ENCODE results near the gene ATP5IF1.

The ATP5IF1 gene

GRCh38 chr1:28247612-28248272 is 11.8 kb downstream of the ATP5IF1 start:
- TF ChIP-seq EZH2phosphoT487 (IDR thresholded peaks at IDR 0.05; ENCODE audit: low read length) (no peak), EZH2 (optimal IDR thresholded peaks at IDR 0.05; ENCODE audit: low read depth, low read length) (no peak)
- TF ChIP-seq, protein P1, sequence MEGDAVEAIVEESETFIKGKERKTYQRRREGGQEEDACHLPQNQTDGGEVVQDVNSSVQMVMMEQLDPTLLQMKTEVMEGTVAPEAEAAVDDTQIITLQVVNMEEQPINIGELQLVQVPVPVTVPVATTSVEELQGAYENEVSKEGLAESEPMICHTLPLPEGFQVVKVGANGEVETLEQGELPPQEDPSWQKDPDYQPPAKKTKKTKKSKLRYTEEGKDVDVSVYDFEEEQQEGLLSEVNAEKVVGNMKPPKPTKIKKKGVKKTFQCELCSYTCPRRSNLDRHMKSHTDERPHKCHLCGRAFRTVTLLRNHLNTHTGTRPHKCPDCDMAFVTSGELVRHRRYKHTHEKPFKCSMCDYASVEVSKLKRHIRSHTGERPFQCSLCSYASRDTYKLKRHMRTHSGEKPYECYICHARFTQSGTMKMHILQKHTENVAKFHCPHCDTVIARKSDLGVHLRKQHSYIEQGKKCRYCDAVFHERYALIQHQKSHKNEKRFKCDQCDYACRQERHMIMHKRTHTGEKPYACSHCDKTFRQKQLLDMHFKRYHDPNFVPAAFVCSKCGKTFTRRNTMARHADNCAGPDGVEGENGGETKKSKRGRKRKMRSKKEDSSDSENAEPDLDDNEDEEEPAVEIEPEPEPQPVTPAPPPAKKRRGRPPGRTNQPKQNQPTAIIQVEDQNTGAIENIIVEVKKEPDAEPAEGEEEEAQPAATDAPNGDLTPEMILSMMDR (IDR thresholded peaks at IDR 0.05; ENCODE audit: low read length) = no peak
- Histone ChIP-seq H3K4me2 (ENCODE audit: low read depth, low read length) (peak overlapping the region; percentile 85), H3K27ac (ENCODE audit: low read length) (peak overlapping the region; percentile 89), H2AFZ (ENCODE audit: low read length) (peak overlapping the region; percentile 83), H3K9me3 (replicated peaks; ENCODE audit: insufficient read depth, low read length) (no peaks in the 10 kb centered on the region), H3K4me1 (ENCODE audit: low read length) (peaks cover 46% of the 10 kb centered on the region), H3K4me3 (ENCODE audit: low read length) (peak overlapping the region; percentile 47), H3K9ac (ENCODE audit: low read length) (peak overlapping the region; percentile 67), H3K9me2 (replicated peaks; ENCODE audit: insufficient read depth, low read length) (no peaks in the 10 kb centered on the region), H3K36me3 (replicated peaks; ENCODE audit: insufficient read depth, low read length) (no peaks in the 10 kb centered on the region), H4K20me1 (ENCODE audit: insufficient read depth, low read length) (no peaks in the 10 kb centered on the region), H3K79me2 (ENCODE audit: low read length) (no peaks in the 10 kb centered on the region), H3K27me3 (replicated peaks; ENCODE audit: insufficient read depth, low read length) (no peaks in the 10 kb centered on the region), H3F3A (ENCODE audit: insufficient read depth, low read length) (peaks cover 60% of the 10 kb centered on the region)
- no peak for DNase-seq

GRCh38 chr1:28248273-28249012 is 12.5 kb downstream of the ATP5IF1 start:
- Histone ChIP-seq H3K4me2 (ENCODE audit: low read depth, low read length) (peak overlapping the region; percentile 85), H3K9me3 (replicated peaks; ENCODE audit: insufficient read depth, low read length) (no peaks in the 10 kb centered on the region), H3K9me2 (replicated peaks; ENCODE audit: insufficient read depth, low read length) (no peaks in the 10 kb centered on the region), H3K4me3 (ENCODE audit: low read length) (peak overlapping the region; percentile 47), H3K4me1 (ENCODE audit: low read length) (peaks cover 46% of the 10 kb centered on the region), H3K79me2 (ENCODE audit: low read length) (no peaks in the 10 kb centered on the region), H2AFZ (ENCODE audit: low read length) (peak overlapping the region; percentile 83), H3F3A (ENCODE audit: insufficient read depth, low read length) (peaks cover 56% of the 10 kb centered on the region), H3K36me3 (replicated peaks; ENCODE audit: insufficient read depth, low read length) (no peaks in the 10 kb centered on the region), H3K27ac (ENCODE audit: low read length) (peak overlapping the region; percentile 89), H3K9ac (ENCODE audit: low read length) (peak overlapping the region; percentile 67), H4K20me1 (ENCODE audit: insufficient read depth, low read length) (no peaks in the 10 kb centered on the region), H3K27me3 (replicated peaks; ENCODE audit: insufficient read depth, low read length) (no peaks in the 10 kb centered on the region)
- TF ChIP-seq, protein P1 (IDR thresholded peaks at IDR 0.05; ENCODE audit: low read length) = peak; percentile 97
- no peak for TF ChIP-seq EZH2phosphoT487 (IDR thresholded peaks at IDR 0.05; ENCODE audit: low read length)
- DNase-seq = peak; percentile 82

- Histone ChIP-seq H3K79me2 (ENCODE audit: low read length) (no peaks in the 10 kb centered on the region), H3K4me3 (ENCODE audit: low read length) (peak overlapping the region; percentile 47), H3F3A (ENCODE audit: insufficient read depth, low read length) (peaks cover 49% of the 10 kb centered on the region), H3K4me2 (ENCODE audit: low read depth, low read length) (peak overlapping the region; percentile 85), H3K27ac (ENCODE audit: low read length) (peak overlapping the region; percentile 89), H4K20me1 (ENCODE audit: insufficient read depth, low read length) (no peaks in the 10 kb centered on the region), H3K9me2 (replicated peaks; ENCODE audit: insufficient read depth, low read length) (no peaks in the 10 kb centered on the region), H3K9ac (ENCODE audit: low read length) (peak overlapping the region; percentile 67), H2AFZ (ENCODE audit: low read length) (peak overlapping the region; percentile 83), H3K4me1 (ENCODE audit: low read length) (peaks cover 39% of the 10 kb centered on the region), H3K9me3 (replicated peaks; ENCODE audit: insufficient read depth, low read length) (no peaks in the 10 kb centered on the region), H3K36me3 (replicated peaks; ENCODE audit: insufficient read depth, low read length) (no peaks in the 10 kb centered on the region), H3K27me3 (replicated peaks; ENCODE audit: insufficient read depth, low read length) (no peaks in the 10 kb centered on the region)
- peak; percentile 40 for DNase-seq
- TF ChIP-seq EZH2phosphoT487 (IDR thresholded peaks at IDR 0.05; ENCODE audit: low read length) = no peak
- no peak for TF ChIP-seq EZH2 (optimal IDR thresholded peaks at IDR 0.05; ENCODE audit: low read depth, low read length)
- TF ChIP-seq, protein P1 (IDR thresholded peaks at IDR 0.05; ENCODE audit: low read length) = no peak
Measured at GRCh38 chr1:28249013-28249865, 13.3 kb downstream of the ATP5IF1 start.
